ENCODE results near the gene ERC2.

The ERC2 gene

DNA sequence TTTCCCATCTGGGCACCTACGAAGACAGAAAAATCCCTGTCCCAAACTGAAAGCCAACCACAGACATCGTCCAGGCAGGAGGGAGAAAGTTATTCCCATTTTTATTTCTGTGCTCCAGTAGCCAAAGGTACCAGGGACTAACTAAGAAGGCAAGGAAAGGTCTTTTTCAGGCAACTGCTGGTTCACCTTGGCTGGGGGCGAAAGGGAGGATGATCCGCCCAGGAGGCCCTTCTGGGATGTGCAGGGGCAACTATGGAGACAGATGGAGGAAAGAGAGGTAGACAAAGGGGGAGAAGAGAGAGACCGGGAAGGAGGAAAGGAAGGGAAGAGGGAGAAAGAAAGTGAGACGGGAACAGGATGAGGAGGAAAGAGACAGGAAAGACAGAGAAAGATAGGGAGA is 994.5 kb downstream of the ERC2 start:
- no peak overlapping the region for H2AK5ac ChIP-seq (ENCODE audit: low read length)
- no peak overlapping the region for H3K4ac ChIP-seq (ENCODE audit: low read depth, low read length)

DNA sequence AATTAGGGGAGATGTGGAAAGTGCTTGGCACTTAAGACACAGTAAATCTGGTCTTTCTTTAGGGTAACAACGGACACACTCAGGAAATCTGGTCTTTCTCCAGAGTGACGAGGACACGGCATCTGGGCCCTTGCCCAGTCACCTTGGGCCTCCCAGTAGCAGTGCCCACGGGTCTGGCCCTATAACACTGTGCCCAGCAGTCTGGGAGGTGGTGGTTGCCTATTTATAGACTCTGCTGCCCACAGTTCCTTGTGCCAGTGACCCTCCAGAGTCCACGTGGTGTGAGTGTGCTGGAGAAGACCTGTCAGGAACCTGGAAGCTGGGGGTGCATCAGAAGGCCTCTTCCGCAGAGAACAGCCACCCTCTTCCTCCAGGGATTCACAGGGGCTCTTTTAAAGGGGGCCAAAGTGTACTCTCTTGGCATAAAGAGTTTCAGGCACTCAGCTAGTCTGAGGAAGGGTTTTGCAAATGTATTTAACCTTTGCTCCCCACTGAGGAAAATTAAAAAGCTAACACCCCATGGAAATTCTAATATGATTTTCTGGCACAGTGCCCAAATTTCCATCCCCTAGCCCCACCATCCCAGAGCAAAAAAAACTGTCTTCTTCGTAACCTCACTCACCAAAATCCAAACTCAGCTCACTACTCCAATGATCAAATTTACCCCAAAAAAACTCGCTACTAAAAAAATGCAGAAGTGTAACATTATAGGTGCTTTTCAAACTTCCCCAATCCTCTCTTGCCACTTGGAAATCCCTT is 996.6 kb downstream of the ERC2 start:
- H2BK12ac ChIP-seq (ENCODE audit: low read length): no peak overlapping the region
- peaks cover 3% of the 10 kb centered on the region for H3K27me3 ChIP-seq (ENCODE audit: insufficient read depth, low read length)
- no peak overlapping the region for H3K4me3 ChIP-seq (ENCODE audit: low read depth, low read length)
- no peak overlapping the region for H2BK120ac ChIP-seq (ENCODE audit: insufficient read depth, low read length, poor library complexity)
- H3K23ac ChIP-seq (ENCODE audit: low read length): no peak overlapping the region
- no peak overlapping the region for H4K12ac ChIP-seq (ENCODE audit: low read depth, low read length)
- H3K14ac ChIP-seq (ENCODE audit: low read length): no peak overlapping the region
- H3K79me2 ChIP-seq (ENCODE audit: control insufficient read depth, insufficient read depth, low read length, poor library complexity): no peaks in the 10 kb centered on the region
- no peaks in the 10 kb centered on the region for H3K79me1 ChIP-seq (ENCODE audit: low read length)
- no peak overlapping the region for H2BK5ac ChIP-seq (ENCODE audit: low read depth, low read length, poor library complexity)
- H2AK5ac ChIP-seq (ENCODE audit: low read length): no peak overlapping the region
- H3K4ac ChIP-seq (ENCODE audit: low read depth, low read length): no peak overlapping the region
- no peak for DNase-seq
- H2AFZ ChIP-seq (ENCODE audit: insufficient read depth, low read length, poor library complexity): no peak overlapping the region
- no peak overlapping the region for H3K18ac ChIP-seq (ENCODE audit: low read length)
- H3K4me1 ChIP-seq (ENCODE audit: control insufficient read depth in 1 of 2, insufficient read depth in 2 of 2, low read length in 2 of 2): no peaks in the 10 kb centered on the region
- no peak overlapping the region for H3K9ac ChIP-seq (ENCODE audit: low read length)
- 100% methylated on average over 1 of the region's 8 CpGs for WGBS (ENCODE audit: extremely low coverage, insufficient coverage, insufficient read length)
- no peak overlapping the region for H3K27ac ChIP-seq (ENCODE audit: low read depth, low read length)
- no peak overlapping the region for H3K4me2 ChIP-seq (ENCODE audit: low read length)
- H4K91ac ChIP-seq (ENCODE audit: low read depth, low read length): no peak overlapping the region
- peaks cover 27 to 45% of the 10 kb centered on the region in 2 experiments for H3K36me3 ChIP-seq (ENCODE audit: control insufficient read depth in 1 of 2, insufficient read depth in 2 of 2, low read length in 2 of 2)
- peaks cover 3% of the 10 kb centered on the region for H3K9me3 ChIP-seq (ENCODE audit: insufficient read depth, low read depth, low read length)
- no peak overlapping the region for H4K8ac ChIP-seq (ENCODE audit: low read depth, low read length)

More for the DNA sequence above, 994.5 kb downstream of the ERC2 start:
- peaks cover 3% of the 10 kb centered on the region for H3K9me3 ChIP-seq (ENCODE audit: insufficient read depth, low read depth, low read length)
- no peak for DNase-seq
- H4K91ac ChIP-seq (ENCODE audit: low read depth, low read length): no peak overlapping the region
- H4K12ac ChIP-seq (ENCODE audit: low read depth, low read length): no peak overlapping the region
- no CpG with 5 or more reads among the region's 6 CpGs for WGBS (ENCODE audit: extremely low coverage, insufficient coverage, insufficient read length)
- H3K79me1 ChIP-seq (ENCODE audit: low read length): no peaks in the 10 kb centered on the region
- H3K14ac ChIP-seq (ENCODE audit: low read length): no peak overlapping the region
- no peak overlapping the region for H2BK120ac ChIP-seq (ENCODE audit: insufficient read depth, low read length, poor library complexity)
- H3K79me2 ChIP-seq (ENCODE audit: control insufficient read depth, insufficient read depth, low read length, poor library complexity): no peaks in the 10 kb centered on the region
- no peak overlapping the region for H3K4me3 ChIP-seq (ENCODE audit: low read depth, low read length)
- H3K36me3 ChIP-seq (ENCODE audit: control insufficient read depth in 1 of 2, insufficient read depth in 2 of 2, low read length in 2 of 2): peaks cover 30 to 47% of the 10 kb centered on the region in 2 experiments
- H3K27me3 ChIP-seq (ENCODE audit: insufficient read depth, low read length): peaks cover 3% of the 10 kb centered on the region
- H3K9ac ChIP-seq (ENCODE audit: low read length): no peak overlapping the region
- H3K4me2 ChIP-seq (ENCODE audit: low read length): no peak overlapping the region
- H3K18ac ChIP-seq (ENCODE audit: low read length): no peak overlapping the region
- no peak overlapping the region for H2BK12ac ChIP-seq (ENCODE audit: low read length)
- H3K4me1 ChIP-seq (ENCODE audit: control insufficient read depth in 1 of 2, insufficient read depth in 2 of 2, low read length in 2 of 2): peaks cover 0 to 2% of the 10 kb centered on the region in 2 experiments
- no peak overlapping the region for H4K8ac ChIP-seq (ENCODE audit: low read depth, low read length)
- no peak overlapping the region for H2BK5ac ChIP-seq (ENCODE audit: low read depth, low read length, poor library complexity)
- H2AFZ ChIP-seq (ENCODE audit: insufficient read depth, low read length, poor library complexity): no peak overlapping the region
- H3K23ac ChIP-seq (ENCODE audit: low read length): no peak overlapping the region
- no peak overlapping the region for H3K27ac ChIP-seq (ENCODE audit: low read depth, low read length)

DNA sequence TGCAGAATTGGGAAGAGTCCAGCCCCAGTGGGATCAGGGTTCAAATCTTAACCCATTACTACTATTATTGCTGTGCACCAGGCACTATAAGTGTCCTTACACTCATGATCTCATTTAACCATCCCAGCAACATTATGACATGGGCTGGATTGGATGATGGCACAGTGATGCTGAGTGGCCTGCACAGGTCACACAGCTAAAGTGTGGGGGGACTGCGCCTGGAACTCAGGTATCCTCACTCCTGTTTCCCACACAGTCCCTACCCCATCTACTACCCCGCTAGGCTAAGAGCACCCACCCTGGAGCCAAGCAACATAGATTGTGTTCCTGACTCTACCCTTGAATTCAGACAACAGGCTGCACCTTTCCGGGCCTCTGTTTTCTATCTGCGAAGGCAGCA is 997.2 kb downstream of the ERC2 start:
- H4K91ac ChIP-seq (ENCODE audit: low read depth, low read length): no peak overlapping the region
- H3K79me1 ChIP-seq (ENCODE audit: low read length): no peaks in the 10 kb centered on the region
- H3K14ac ChIP-seq (ENCODE audit: low read length): no peak overlapping the region
- no peak overlapping the region for H2BK12ac ChIP-seq (ENCODE audit: low read length)
- peaks cover 3% of the 10 kb centered on the region for H3K27me3 ChIP-seq (ENCODE audit: insufficient read depth, low read length)
- H2BK5ac ChIP-seq (ENCODE audit: low read depth, low read length, poor library complexity): no peak overlapping the region
- no peak overlapping the region for H3K18ac ChIP-seq (ENCODE audit: low read length)
- no peak overlapping the region for H4K12ac ChIP-seq (ENCODE audit: low read depth, low read length)
- H3K4me2 ChIP-seq (ENCODE audit: low read length): no peak overlapping the region
- no peak overlapping the region for H2AK5ac ChIP-seq (ENCODE audit: low read length)
- no peak overlapping the region for H4K8ac ChIP-seq (ENCODE audit: low read depth, low read length)
- no CpG with 5 or more reads among the region's 4 CpGs for WGBS (ENCODE audit: extremely low coverage, insufficient coverage, insufficient read length)
- no peak overlapping the region for H3K4ac ChIP-seq (ENCODE audit: low read depth, low read length)
- no peaks in the 10 kb centered on the region for H3K4me1 ChIP-seq (ENCODE audit: control insufficient read depth in 1 of 2, insufficient read depth in 2 of 2, low read length in 2 of 2)
- H3K4me3 ChIP-seq (ENCODE audit: low read depth, low read length): no peak overlapping the region
- no peak overlapping the region for H2AFZ ChIP-seq (ENCODE audit: insufficient read depth, low read length, poor library complexity)
- H3K27ac ChIP-seq (ENCODE audit: low read depth, low read length): no peak overlapping the region
- no peak overlapping the region for H3K23ac ChIP-seq (ENCODE audit: low read length)
- H3K9ac ChIP-seq (ENCODE audit: low read length): no peak overlapping the region
- H3K79me2 ChIP-seq (ENCODE audit: control insufficient read depth, insufficient read depth, low read length, poor library complexity): no peaks in the 10 kb centered on the region
- H3K9me3 ChIP-seq (ENCODE audit: insufficient read depth, low read depth, low read length): peaks cover 3% of the 10 kb centered on the region
- H2BK120ac ChIP-seq (ENCODE audit: insufficient read depth, low read length, poor library complexity): no peak overlapping the region
- peaks cover 27 to 43% of the 10 kb centered on the region in 2 experiments for H3K36me3 ChIP-seq (ENCODE audit: control insufficient read depth in 1 of 2, insufficient read depth in 2 of 2, low read length in 2 of 2)
- no peak for DNase-seq

DNA sequence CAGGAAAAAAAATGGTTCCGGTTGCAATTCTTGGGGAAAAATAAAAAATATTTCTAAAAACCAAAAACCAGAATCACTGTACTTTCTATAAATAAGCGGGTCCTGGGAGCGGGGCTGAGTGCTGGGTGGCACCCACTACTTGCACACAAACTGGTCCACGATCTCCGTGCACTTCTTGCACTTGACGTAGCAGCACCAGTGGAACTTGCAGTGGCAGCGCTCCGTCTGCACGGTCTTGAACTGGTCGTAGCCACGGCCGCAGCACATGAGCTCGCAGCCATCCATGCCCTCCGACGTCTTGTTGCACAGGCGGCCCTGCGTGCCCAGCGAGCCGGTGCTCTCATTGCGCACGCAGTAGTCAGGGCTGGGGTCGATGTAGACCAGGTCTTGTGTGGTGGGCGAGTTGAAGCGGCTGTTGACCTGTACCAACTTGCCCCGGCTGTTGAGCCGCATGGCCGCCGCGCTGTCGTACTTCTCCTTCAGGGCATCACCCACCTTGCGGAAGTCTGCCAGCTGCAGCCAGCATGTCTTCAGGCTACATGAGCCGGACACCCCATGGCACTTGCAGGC is 998.2 kb downstream of the ERC2 start:
- Histone ChIP-seq H4K8ac (ENCODE audit: low read depth, low read length) (no peak overlapping the region), H2BK12ac (ENCODE audit: low read length) (no peak overlapping the region), H2BK120ac (ENCODE audit: insufficient read depth, low read length, poor library complexity) (no peak overlapping the region), H4K12ac (ENCODE audit: low read depth, low read length) (no peak overlapping the region), H2AK5ac (ENCODE audit: low read length) (no peak overlapping the region), H3K9me3 (ENCODE audit: insufficient read depth, low read depth, low read length) (peaks cover 3% of the 10 kb centered on the region), H3K27ac (ENCODE audit: low read depth, low read length) (no peak overlapping the region), H3K4me1 (ENCODE audit: control insufficient read depth in 1 of 2, insufficient read depth in 2 of 2, low read length in 2 of 2) (no peaks in the 10 kb centered on the region), H3K23ac (ENCODE audit: low read length) (no peak overlapping the region), H4K91ac (ENCODE audit: low read depth, low read length) (no peak overlapping the region), H3K18ac (ENCODE audit: low read length) (no peak overlapping the region), H3K4me3 (ENCODE audit: low read depth, low read length) (no peak overlapping the region), H3K36me3 (ENCODE audit: control insufficient read depth in 1 of 2, insufficient read depth in 2 of 2, low read length in 2 of 2) (peaks cover 26 to 39% of the 10 kb centered on the region in 2 experiments), H3K27me3 (ENCODE audit: insufficient read depth, low read length) (no peaks in the 10 kb centered on the region), H3K79me2 (ENCODE audit: control insufficient read depth, insufficient read depth, low read length, poor library complexity) (no peaks in the 10 kb centered on the region), H3K9ac (ENCODE audit: low read length) (no peak overlapping the region), H2AFZ (ENCODE audit: insufficient read depth, low read length, poor library complexity) (no peak overlapping the region), H3K14ac (ENCODE audit: low read length) (no peak overlapping the region), H2BK5ac (ENCODE audit: low read depth, low read length, poor library complexity) (no peak overlapping the region), H3K4me2 (ENCODE audit: low read length) (no peak overlapping the region), H3K4ac (ENCODE audit: low read depth, low read length) (no peak overlapping the region), H3K79me1 (ENCODE audit: low read length) (no peaks in the 10 kb centered on the region)
- no peak for DNase-seq
- WGBS (ENCODE audit: extremely low coverage, insufficient coverage, insufficient read length): no CpG with 5 or more reads among the region's 32 CpGs
